ENCODE data around the gene DYNLT1. TPM values are rescaled to one million over a fixed set of nuclear protein-coding genes. Genes with fewer than 3 reads are reported as not detected.

Gene DYNLT1
- total RNA-seq, 1 experiment from 2014 or later = 156 TPM

GRCh38 chr6:158649289-158650143 lies 5.0 kb upstream of the DYNLT1 start, which contains the start of gene SYTL3:
Gene SYTL3, plus strand, starts transcription at chr6:158650054. Its CDS starts 13,215 bp downstream, at chr6:158663269.
- peak; percentile 56 for DNase-seq
- H3K27me3 Mint-ChIP-seq (ENCODE audit: unreplicated experiment) = no peaks in the 10 kb centered on the region
- peak within 1 kb of the TSS; percentile 76 for H3K27ac Mint-ChIP-seq (ENCODE audit: unreplicated experiment)
- no peak within 1 kb of the TSS for H3K4me3 Mint-ChIP-seq (ENCODE audit: low read depth, unreplicated experiment)
- H3K4me1 Mint-ChIP-seq (ENCODE audit: low read depth, unreplicated experiment) = peaks cover 47% of the 10 kb centered on the region
- H3K9me3 Mint-ChIP-seq (ENCODE audit: low read depth, unreplicated experiment) = no peaks in the 10 kb centered on the region
- H3K36me3 Mint-ChIP-seq (ENCODE audit: insufficient read depth, unreplicated experiment) = peaks cover 20% of the 10 kb centered on the region
- no TSS peak for BruUV-seq (replicated peaks)
- CTCF ChIA-PET = interaction anchor here (0.9 to 2.7 kb wide), 2 partner anchors 10 to 485 kb away, joined by 3 to 9 read pairs; no protein-coding TSS in a partner anchor
- TF ChIP-seq, protein P1, sequence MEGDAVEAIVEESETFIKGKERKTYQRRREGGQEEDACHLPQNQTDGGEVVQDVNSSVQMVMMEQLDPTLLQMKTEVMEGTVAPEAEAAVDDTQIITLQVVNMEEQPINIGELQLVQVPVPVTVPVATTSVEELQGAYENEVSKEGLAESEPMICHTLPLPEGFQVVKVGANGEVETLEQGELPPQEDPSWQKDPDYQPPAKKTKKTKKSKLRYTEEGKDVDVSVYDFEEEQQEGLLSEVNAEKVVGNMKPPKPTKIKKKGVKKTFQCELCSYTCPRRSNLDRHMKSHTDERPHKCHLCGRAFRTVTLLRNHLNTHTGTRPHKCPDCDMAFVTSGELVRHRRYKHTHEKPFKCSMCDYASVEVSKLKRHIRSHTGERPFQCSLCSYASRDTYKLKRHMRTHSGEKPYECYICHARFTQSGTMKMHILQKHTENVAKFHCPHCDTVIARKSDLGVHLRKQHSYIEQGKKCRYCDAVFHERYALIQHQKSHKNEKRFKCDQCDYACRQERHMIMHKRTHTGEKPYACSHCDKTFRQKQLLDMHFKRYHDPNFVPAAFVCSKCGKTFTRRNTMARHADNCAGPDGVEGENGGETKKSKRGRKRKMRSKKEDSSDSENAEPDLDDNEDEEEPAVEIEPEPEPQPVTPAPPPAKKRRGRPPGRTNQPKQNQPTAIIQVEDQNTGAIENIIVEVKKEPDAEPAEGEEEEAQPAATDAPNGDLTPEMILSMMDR (IDR thresholded peaks at IDR 0.05; ENCODE audit: unreplicated experiment) = no peak
- intact Hi-C loops (cut with micrococcal nuclease; ENCODE audit: unreplicated experiment) = loop anchor here (5.0 kb wide), 2 partner anchors 43 to 353 kb away; partner anchors contain the start of gene RSPH3

DNA sequence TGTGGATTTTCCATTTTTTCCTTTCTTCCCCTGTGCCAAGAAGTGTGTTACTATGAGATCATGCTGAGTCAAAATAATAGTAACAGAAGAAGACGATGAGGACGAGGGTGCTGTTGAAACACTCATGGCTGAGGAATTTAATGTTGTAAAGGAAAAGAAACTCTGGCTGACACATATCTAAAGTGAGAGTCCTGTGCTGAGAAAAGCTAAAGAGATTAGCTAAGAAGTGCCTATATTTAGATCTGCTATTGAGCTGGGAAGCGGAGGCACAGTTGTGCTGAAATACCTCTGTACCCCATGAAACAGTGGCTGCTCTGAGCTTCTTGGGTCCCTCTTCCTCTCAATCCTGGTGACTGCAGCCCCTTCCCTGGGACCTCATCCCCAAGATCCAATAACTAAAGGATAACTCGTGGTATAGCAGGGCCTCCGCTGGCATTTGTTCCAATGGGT lies 4.2 kb upstream of the DYNLT1 start:
- TF ChIP-seq, protein P1 (IDR thresholded peaks at IDR 0.05; ENCODE audit: unreplicated experiment) = no peak
- peaks cover 28% of the 10 kb centered on the region for H3K36me3 Mint-ChIP-seq (ENCODE audit: insufficient read depth, unreplicated experiment)
- intact Hi-C loops (cut with micrococcal nuclease; ENCODE audit: unreplicated experiment) = loop anchor here (5.0 kb wide), 2 partner anchors 44 to 354 kb away; partner anchors contain the start of gene RSPH3
- H3K4me1 Mint-ChIP-seq (ENCODE audit: low read depth, unreplicated experiment) = peaks cover 46% of the 10 kb centered on the region
- DNase-seq = no peak
- no peak overlapping the region for H3K4me3 Mint-ChIP-seq (ENCODE audit: low read depth, unreplicated experiment)
- CTCF ChIA-PET = interaction anchor here (0.9 to 2.7 kb wide), 2 partner anchors 11 to 486 kb away, joined by 3 to 9 read pairs; no protein-coding TSS in a partner anchor
- H3K27ac Mint-ChIP-seq (ENCODE audit: unreplicated experiment) = peak overlapping the region; percentile 76
- H3K27me3 Mint-ChIP-seq (ENCODE audit: unreplicated experiment) = no peaks in the 10 kb centered on the region
- H3K9me3 Mint-ChIP-seq (ENCODE audit: low read depth, unreplicated experiment) = no peaks in the 10 kb centered on the region
- no TSS peak for BruUV-seq (replicated peaks)

- H3K36me3 Mint-ChIP-seq (ENCODE audit: insufficient read depth, unreplicated experiment) = peaks cover 40% of the 10 kb centered on the region
- H3K9me3 Mint-ChIP-seq (ENCODE audit: low read depth, unreplicated experiment) = no peaks in the 10 kb centered on the region
- no peak overlapping the region for H3K27ac Mint-ChIP-seq (ENCODE audit: unreplicated experiment)
- CTCF ChIA-PET = interaction anchor here (1.5 to 1.9 kb wide), 2 partner anchors 13 to 44 kb away, joined by 6 to 7 read pairs; no protein-coding TSS in a partner anchor
- intact Hi-C loops (cut with micrococcal nuclease; ENCODE audit: unreplicated experiment) = loop anchor here (5.0 kb wide), 2 partner anchors 45 to 355 kb away; partner anchors contain the start of gene RSPH3
- TF ChIP-seq, protein P1 (IDR thresholded peaks at IDR 0.05; ENCODE audit: unreplicated experiment) = no peak
- no peak overlapping the region for H3K4me3 Mint-ChIP-seq (ENCODE audit: low read depth, unreplicated experiment)
- no TSS peak for BruUV-seq (replicated peaks)
- DNase-seq = no peak
- H3K27me3 Mint-ChIP-seq (ENCODE audit: unreplicated experiment) = no peaks in the 10 kb centered on the region
- peaks cover 52% of the 10 kb centered on the region for H3K4me1 Mint-ChIP-seq (ENCODE audit: low read depth, unreplicated experiment)
Observed at GRCh38 chr6:158647501-158647900, 3.0 kb upstream of the DYNLT1 start.

- peak overlapping the region; percentile 94 for H3K27ac Mint-ChIP-seq (ENCODE audit: unreplicated experiment)
- peak overlapping the region; percentile 93 for H3K4me3 Mint-ChIP-seq (ENCODE audit: low read depth, unreplicated experiment)
- H3K4me1 Mint-ChIP-seq (ENCODE audit: low read depth, unreplicated experiment) = peaks cover 64% of the 10 kb centered on the region
Observed at GRCh38 chr6:158646023-158646910, 1.7 kb upstream of the DYNLT1 start.

More at GRCh38 chr6:158646023-158646910, 1.7 kb upstream of the DYNLT1 start:
- H3K27me3 Mint-ChIP-seq (ENCODE audit: unreplicated experiment) = no peaks in the 10 kb centered on the region
- TF ChIP-seq, protein P1 (IDR thresholded peaks at IDR 0.05; ENCODE audit: unreplicated experiment) = no peak
- DNase-seq = peak; percentile 68
- no peaks in the 10 kb centered on the region for H3K9me3 Mint-ChIP-seq (ENCODE audit: low read depth, unreplicated experiment)
- CTCF ChIA-PET = interaction anchor here (0.7 to 2.2 kb wide), 5 partner anchors 14 to 488 kb away, joined by 3 to 13 read pairs (median 6); no protein-coding TSS in a partner anchor
- intact Hi-C loops (cut with micrococcal nuclease; ENCODE audit: unreplicated experiment) = loop anchor here (5.0 kb wide), 2 partner anchors 46 to 356 kb away; partner anchors contain the start of gene RSPH3
- BruUV-seq (replicated peaks) = no TSS peak
- H3K36me3 Mint-ChIP-seq (ENCODE audit: insufficient read depth, unreplicated experiment) = peaks cover 49% of the 10 kb centered on the region

Measured in Calu3 (cell line).